HepG2 (cell line): ENCODE data around the gene OPRL1. TPM values are rescaled to one million over a fixed set of nuclear protein-coding genes. Genes with fewer than 3 reads are reported as not detected.

ENCODE experiments used
- ARNT2 ChIP-seq: sonication (generic); formaldehyde crosslinking; IDR thresholded peaks from 2 replicates; pipeline ENCODE4 v1.8.0; 2022; ENCODE audit warnings: mild to moderate bottlenecking, low read depth, missing genetic modification reagents, moderate library complexity
- ATF7-NPFF ChIP-seq: sonication (generic); formaldehyde crosslinking; IDR thresholded peaks from 2 replicates; pipeline ENCODE4 v1.8.1; 2023; ENCODE audit warnings: mild to moderate bottlenecking, low read depth, missing genetic modification reagents, moderate library complexity
- GATAD1 ChIP-seq: IDR thresholded peaks from 2 replicates; pipeline ENCODE4 v1.6.1; 2016; ENCODE audit warnings: missing genetic modification reagents, missing compliant biosample characterization
- GATAD2A ChIP-seq: IDR thresholded peaks from 2 replicates; pipeline ENCODE4 v1.6.1; 2016
- NR2F6 ChIP-seq, 2 experiments: IDR thresholded peaks; 2 replicates each; pipeline ENCODE4 v1.6.1; 2016; ENCODE audit warnings: antibody characterized with exemption in 1 of 2, mild to moderate bottlenecking in 1 of 2
- PHF8 ChIP-seq: sonication (generic); formaldehyde crosslinking; IDR thresholded peaks from 2 replicates; pipeline ENCODE4 v1.5.0; 2020; ENCODE audit warnings: missing genetic modification reagents
- POGK ChIP-seq: sonication (generic); formaldehyde crosslinking; conservative IDR thresholded peaks from 2 replicates; pipeline ENCODE4 v1.8.0; 2022; ENCODE audit warnings: mild to moderate bottlenecking, moderate library complexity, missing genetic modification reagents
- POGZ ChIP-seq: sonication (generic); formaldehyde crosslinking; IDR thresholded peaks from 2 replicates; pipeline ENCODE4 v1.4.0; 2020; ENCODE audit warnings: mild to moderate bottlenecking, missing genetic modification reagents
- RXRA ChIP-seq: sonication (generic); formaldehyde crosslinking; IDR thresholded peaks from 2 replicates; pipeline ENCODE4 v1.5.1; 2020; ENCODE audit warnings: missing genetic modification reagents
- SMARCE1 ChIP-seq: fragments of 450-650 bp; IDR thresholded peaks from 2 replicates; pipeline ENCODE4 v1.6.1; 2017; ENCODE audit warnings: borderline replicate concordance
- SRSF1 ChIP-seq: fragments of 200-400 bp; formaldehyde crosslinking; optimal IDR thresholded peaks from 2 replicates; pipeline ENCODE3; 2017; ENCODE audit warnings: mild to moderate bottlenecking, low read depth, low read length, moderate library complexity
- TCF12 ChIP-seq, 2 experiments: fragments of 450-650 bp in 1 of 2; sonication (generic) in 1 of 2; formaldehyde crosslinking in 1 of 2; IDR thresholded peaks; 2 replicates each; pipeline versions ENCODE4 v1.6.1 to v1.8.0; 2017 to 2022; ENCODE audit warnings: antibody characterized with exemption in 1 of 2, mild to moderate bottlenecking in 1 of 2, missing genetic modification reagents in 1 of 2, moderate library complexity in 1 of 2
- TSC22D2 ChIP-seq: sonication (generic); formaldehyde crosslinking; IDR thresholded peaks from 2 replicates; pipeline ENCODE4 v1.5.1; 2020; ENCODE audit warnings: missing genetic modification reagents, mild to moderate bottlenecking, borderline replicate concordance
- YEATS2 ChIP-seq: sonication (generic); formaldehyde crosslinking; IDR thresholded peaks from 2 replicates; pipeline ENCODE4 v1.4.0; 2020; ENCODE audit warnings: missing genetic modification reagents, borderline replicate concordance
- ZBTB33 ChIP-seq: sonication (generic); formaldehyde crosslinking; IDR thresholded peaks from 2 replicates; pipeline ENCODE4 v1.4.0; 2020; ENCODE audit warnings: missing genetic modification reagents
- ZFX ChIP-seq: sonication (generic); formaldehyde crosslinking; IDR thresholded peaks from 2 replicates; pipeline ENCODE4 v1.4.0; 2020; ENCODE audit warnings: mild to moderate bottlenecking, low read depth, missing genetic modification reagents, moderate library complexity
- ZNF224 ChIP-seq: sonication (generic); formaldehyde crosslinking; IDR thresholded peaks from 2 replicates; pipeline ENCODE4 v1.5.0; 2020; ENCODE audit warnings: mild to moderate bottlenecking, missing genetic modification reagents
- ZNF329 ChIP-seq: sonication (generic); formaldehyde crosslinking; IDR thresholded peaks from 2 replicates; pipeline ENCODE4 v1.9.0; 2021; ENCODE audit warnings: low read depth, mild to moderate bottlenecking, missing genetic modification reagents
- ZNF501 ChIP-seq: sonication (generic); formaldehyde crosslinking; IDR thresholded peaks from 2 replicates; pipeline ENCODE4 v1.5.1; 2020; ENCODE audit warnings: mild to moderate bottlenecking, moderate library complexity, missing genetic modification reagents
- ZNF572 ChIP-seq: sonication (generic); formaldehyde crosslinking; IDR thresholded peaks from 2 replicates; pipeline ENCODE4 v1.5.1; 2020; ENCODE audit warnings: mild to moderate bottlenecking, missing genetic modification reagents
- ZNF605 ChIP-seq: sonication (generic); formaldehyde crosslinking; IDR thresholded peaks from 2 replicates; pipeline ENCODE4 v1.8.0; 2022; ENCODE audit warnings: mild to moderate bottlenecking, missing genetic modification reagents
- ZNF780A ChIP-seq: sonication (generic); formaldehyde crosslinking; IDR thresholded peaks from 2 replicates; pipeline ENCODE4 v1.8.0; 2022; ENCODE audit warnings: mild to moderate bottlenecking, missing genetic modification reagents, moderate library complexity
- ZXDC ChIP-seq: sonication (generic); formaldehyde crosslinking; IDR thresholded peaks from 2 replicates; pipeline ENCODE4 v1.5.0; 2020; ENCODE audit warnings: mild to moderate bottlenecking, missing genetic modification reagents
- polyA plus RNA-seq, 8 experiments: library from polyadenylated mRNA; depleted of rRNA in 3 of 8; stranded (reverse) in 7 of 8; unstranded in 1 of 8; fragments of >200 nt; fragmentation: Illumina TruSeq in 4 of 8; extraction: Trizol in 4 of 8; gene quantifications; 2 replicates each; pipeline versions ENCODE4 v1.2.1 to v1.2.3, GENCODE V29; 2011 to 2016; ENCODE audit warnings: low read depth in 4 of 8, missing spikeins in 1 of 8, mixed read lengths in 1 of 8; ENCODE audit not compliant: insufficient read depth in 1 of 8
- total RNA-seq, 5 experiments: library from RNA; depleted of rRNA; stranded (reverse); fragments of >200 nt; fragmentation: Illumina TruSeq; extraction: Trizol; gene quantifications; 2 replicates each; pipeline ENCODE4 v1.2.3, GENCODE V29; 2016; ENCODE audit warnings: low read depth in 1 of 5

OPRL1 gene
- total and polyA plus RNA-seq, 2 of the 13 experiments (the other 11 are each of a cell fraction or from before 2014, with no cell fraction given), result 0.35 to 0.71 TPM

GRCh38 chr20:64057628-64058498 is 22.0 kb upstream of the OPRL1 start (continued):
- TF ChIP-seq ZXDC (CRISPR knock-in tag), result 0 out of 2 replicates have a peak, but pooled peaks have one; percentile 77
- TF ChIP-seq POGK (CRISPR knock-in tag), result 0 out of 2 replicates have a peak, but pooled peaks have one; percentile 41
- no peak for TF ChIP-seq ZNF605 (CRISPR knock-in tag)
- no peak for TF ChIP-seq ZNF329 (CRISPR knock-in tag)
- 0 out of 2 replicates have a peak, but pooled peaks have one; percentile 36 for TF ChIP-seq SMARCE1
- peak; percentile 63 for TF ChIP-seq POGZ (CRISPR knock-in tag)
- peak; percentile 36; the same call in 1 of the 2 replicates for TF ChIP-seq GATAD2A (CRISPR knock-in tag)
- peak; percentile 85 for TF ChIP-seq ARNT2 (CRISPR knock-in tag)
- peak; percentile 24; the same call in 1 of the 2 replicates for TF ChIP-seq ZNF780A
- peak; percentile 62; the same call in 1 of the 2 replicates for TF ChIP-seq ATF7-NPFF (CRISPR knock-in tag)
- TF ChIP-seq RXRA (CRISPR knock-in tag), result peak; percentile 76
- peak; percentile 56; the same call in 1 of the 2 replicates for TF ChIP-seq NR2F6 (IDR thresholded peaks at IDR 0.05)
- peak; percentile 84 for TF ChIP-seq NR2F6 (CRISPR knock-in tag; IDR thresholded peaks at IDR 0.05)
- peak; percentile 78 for TF ChIP-seq ZNF501 (CRISPR knock-in tag)
- TF ChIP-seq TCF12 (IDR thresholded peaks at IDR 0.05), result no peak
- TF ChIP-seq TCF12 (CRISPR knock-in tag; IDR thresholded peaks at IDR 0.05), result peak; percentile 69; the same call in 1 of the 2 replicates
- TF ChIP-seq PHF8 (CRISPR knock-in tag), result peak; percentile 26; the same call in 1 of the 2 replicates
- 0 out of 2 replicates have a peak, but pooled peaks have one; percentile 12 for TF ChIP-seq ZFX
- peak; percentile 92 for TF ChIP-seq SRSF1
- TF ChIP-seq TSC22D2 (CRISPR knock-in tag), result 0 out of 2 replicates have a peak, but pooled peaks have one; percentile 13
- peak; percentile 48 for TF ChIP-seq ZNF572
- peak; percentile 26; the same call in 1 of the 2 replicates for TF ChIP-seq YEATS2 (CRISPR knock-in tag)
- peak; percentile 83 for TF ChIP-seq GATAD1
- peak; percentile 77 for TF ChIP-seq ZBTB33
- peak; percentile 28; the same call in 1 of the 2 replicates for TF ChIP-seq ZNF224 (CRISPR knock-in tag)
